ENCODE measurements around the gene ANTKMT. TPM values are rescaled to one million over a fixed set of nuclear protein-coding genes. Genes with fewer than 3 reads are reported as not detected.
A peak's percentile ranks its signal among the peaks of the same experiment; 100 is the strongest.

Gene ANTKMT
- total and polyA plus RNA-seq, 2 of the 8 experiments (the other 6 are each of a cell fraction or from before 2014, with no cell fraction given): 26.5 to 26.6 TPM

DNA sequence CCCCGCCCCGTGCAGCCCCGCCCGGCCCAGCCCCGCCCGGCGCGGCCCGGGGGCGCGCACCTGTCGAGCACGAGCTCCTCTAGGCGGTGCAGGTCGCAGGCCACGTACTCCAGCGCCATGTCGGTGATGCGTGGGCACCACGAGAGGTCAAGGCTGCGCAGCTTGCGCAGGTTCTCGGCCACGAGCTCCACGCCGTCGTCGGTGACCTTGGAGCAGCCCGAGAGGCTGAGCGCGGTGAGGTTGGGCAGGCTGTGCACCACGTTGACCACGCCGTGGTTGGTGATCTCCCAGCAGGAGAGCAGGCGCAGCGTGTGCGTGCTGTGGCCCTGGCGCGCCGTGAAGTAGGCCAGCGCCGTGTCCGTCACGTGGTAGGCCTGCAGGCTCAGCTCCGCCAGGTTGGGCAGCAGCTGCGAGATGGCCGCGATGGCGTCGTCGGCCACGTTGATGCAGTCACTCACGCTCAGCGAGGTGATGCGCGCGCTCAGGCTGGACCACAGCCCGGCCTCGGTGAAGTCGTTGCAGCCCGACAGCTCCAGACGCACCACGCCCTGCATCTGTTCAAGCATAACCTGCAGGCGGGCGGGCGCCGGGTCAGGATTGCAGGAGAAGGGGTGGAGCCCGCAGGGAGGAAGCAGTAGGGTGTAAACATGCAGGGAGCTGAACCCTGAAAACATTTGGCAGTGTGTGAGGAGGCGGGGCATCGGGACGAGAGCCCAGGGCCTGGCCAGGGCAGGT, 25.4 kb upstream of the ANTKMT start (continued):
- no peak for TF ChIP-seq FOSL1 (IDR thresholded peaks at IDR 0.05; ENCODE audit: insufficient read depth, low read depth, low read length)
- no peak for TF ChIP-seq SP4 (IDR thresholded peaks at IDR 0.05; ENCODE audit: low read length)
- no peak for TF ChIP-seq RNF2 (IDR thresholded peaks at IDR 0.05; ENCODE audit: borderline replicate concordance, low read depth, low read length, missing control alignments, poor library complexity, severe bottlenecking)
- TF ChIP-seq TCF12 (IDR thresholded peaks at IDR 0.05; ENCODE audit: low read depth, low read length): no peak
- no peak for TF ChIP-seq POLR2A (IDR thresholded peaks at IDR 0.05; ENCODE audit: control extremely low read depth in 1 of 2, low read depth in 2 of 2, low read length in 2 of 2)
- TF ChIP-seq, protein P1, sequence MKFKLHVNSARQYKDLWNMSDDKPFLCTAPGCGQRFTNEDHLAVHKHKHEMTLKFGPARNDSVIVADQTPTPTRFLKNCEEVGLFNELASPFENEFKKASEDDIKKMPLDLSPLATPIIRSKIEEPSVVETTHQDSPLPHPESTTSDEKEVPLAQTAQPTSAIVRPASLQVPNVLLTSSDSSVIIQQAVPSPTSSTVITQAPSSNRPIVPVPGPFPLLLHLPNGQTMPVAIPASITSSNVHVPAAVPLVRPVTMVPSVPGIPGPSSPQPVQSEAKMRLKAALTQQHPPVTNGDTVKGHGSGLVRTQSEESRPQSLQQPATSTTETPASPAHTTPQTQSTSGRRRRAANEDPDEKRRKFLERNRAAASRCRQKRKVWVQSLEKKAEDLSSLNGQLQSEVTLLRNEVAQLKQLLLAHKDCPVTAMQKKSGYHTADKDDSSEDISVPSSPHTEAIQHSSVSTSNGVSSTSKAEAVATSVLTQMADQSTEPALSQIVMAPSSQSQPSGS (IDR thresholded peaks at IDR 0.05; ENCODE audit: low read length): no peak
- no peak for TF ChIP-seq TAF7 (optimal IDR thresholded peaks at IDR 0.05; ENCODE audit: borderline replicate concordance, low read depth, low read length)
- TF ChIP-seq SIX5 (IDR thresholded peaks at IDR 0.05; ENCODE audit: low read depth, low read length): no peak
- TF ChIP-seq EZH2 (IDR thresholded peaks at IDR 0.05; ENCODE audit: low read depth, low read length, severe bottlenecking): no peak
- TF ChIP-seq NANOG (IDR thresholded peaks at IDR 0.05; ENCODE audit: insufficient read depth, low read depth, low read length, poor library complexity, severe bottlenecking): no peak
- no peak for TF ChIP-seq TEAD4 (IDR thresholded peaks at IDR 0.05; ENCODE audit: low read depth, low read length)
- TF ChIP-seq, protein P2, sequence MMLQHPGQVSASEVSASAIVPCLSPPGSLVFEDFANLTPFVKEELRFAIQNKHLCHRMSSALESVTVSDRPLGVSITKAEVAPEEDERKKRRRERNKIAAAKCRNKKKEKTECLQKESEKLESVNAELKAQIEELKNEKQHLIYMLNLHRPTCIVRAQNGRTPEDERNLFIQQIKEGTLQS (IDR thresholded peaks at IDR 0.05; ENCODE audit: insufficient read depth, low read depth, low read length): no peak
- no peak for TF ChIP-seq SIRT6 (IDR thresholded peaks at IDR 0.05; ENCODE audit: low read length)
- no peak for TF ChIP-seq POU5F1 (IDR thresholded peaks at IDR 0.05; ENCODE audit: low read depth, low read length)
- TF ChIP-seq, protein P3, sequence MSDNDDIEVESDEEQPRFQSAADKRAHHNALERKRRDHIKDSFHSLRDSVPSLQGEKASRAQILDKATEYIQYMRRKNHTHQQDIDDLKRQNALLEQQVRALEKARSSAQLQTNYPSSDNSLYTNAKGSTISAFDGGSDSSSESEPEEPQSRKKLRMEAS (IDR thresholded peaks at IDR 0.05): peak; percentile 96
- peak; percentile 41 for TF ChIP-seq ASH2L (IDR thresholded peaks at IDR 0.05; ENCODE audit: low read length)
- TF ChIP-seq RAD21 (IDR thresholded peaks at IDR 0.05 in 1 of 2, conservative IDR thresholded peaks at IDR 0.05 in 1 of 2; ENCODE audit: low read depth in 2 of 2, low read length in 2 of 2): no peak
- no peak for TF ChIP-seq CHD2 (IDR thresholded peaks at IDR 0.05; ENCODE audit: low read length)
- no peak; the same call in 1 of the 2 replicates for TF ChIP-seq POLR2AphosphoS5 (IDR thresholded peaks at IDR 0.05; ENCODE audit: low read depth, low read length)
- no peak for TF ChIP-seq ZNF274 (IDR thresholded peaks at IDR 0.05; ENCODE audit: borderline replicate concordance, extremely low read depth, low read length)
- TF ChIP-seq KDM5A (IDR thresholded peaks at IDR 0.05; ENCODE audit: low read length): no peak
- TF ChIP-seq HDAC6 (IDR thresholded peaks at IDR 0.05; ENCODE audit: low read depth, low read length): no peak
- TF ChIP-seq JUN (IDR thresholded peaks at IDR 0.05; ENCODE audit: low read depth, low read length): no peak
